Stimulated activated CD4-positive, alpha-beta T cell treated with anti-CD3 and anti-CD28 coated beads, Interleukin-15, amount 100 ng/mL, for 48 hours (primary cell): Measurements from ENCODE around the gene ARHGAP8.
"Not testable (repeated sequence)": the region's sequence is repeated elsewhere in the genome, so short reads cannot be mapped to it uniquely, and the experiment has no call there.

Source experiments
- DNase-seq, 2 donors: peaks; one replicate each; pipeline ENCODE4 v3.0.0-alpha.2; 2020; ENCODE audit warnings: low read depth in 2 of 2

Gene ARHGAP8

GRCh38 chr22:44855855-44856254, 103.5 kb downstream of the ARHGAP8 start:
- DNase-seq: peak in 1 of 2 donors; percentile 2

- not testable (repeated sequence) for DNase-seq
Observed at GRCh38 chr22:44858819-44859218, 106.4 kb downstream of the ARHGAP8 start.

- DNase-seq: no peak
Observed at GRCh38 chr22:44859641-44860040, 107.3 kb downstream of the ARHGAP8 start.

- no peak for DNase-seq
Observed at GRCh38 chr22:44860311-44860710, 107.9 kb downstream of the ARHGAP8 start.

- no peak for DNase-seq
Observed at GRCh38 chr22:44861245-44861644, 108.9 kb downstream of the ARHGAP8 start.

- no peak for DNase-seq
Observed at GRCh38 chr22:44862281-44862680, 109.9 kb downstream of the ARHGAP8 start.

GRCh38 chr22:44862981-44863860, 110.8 kb downstream of the ARHGAP8 start:
- no peak for DNase-seq

- no peak for DNase-seq
Observed at GRCh38 chr22:44865193-44866057, 113.0 kb downstream of the ARHGAP8 start.

GRCh38 chr22:44869196-44869595, 116.8 kb downstream of the ARHGAP8 start:
- DNase-seq: no peak

- no peak for DNase-seq
Observed at GRCh38 chr22:44870021-44870420, 117.6 kb downstream of the ARHGAP8 start.

- no peak for DNase-seq
Observed at GRCh38 chr22:44871782-44872181, 119.4 kb downstream of the ARHGAP8 start.

GRCh38 chr22:44876921-44877320, 124.5 kb downstream of the ARHGAP8 start:
- no peak for DNase-seq

GRCh38 chr22:44878483-44879300, 126.3 kb downstream of the ARHGAP8 start:
- no peak for DNase-seq

- DNase-seq: no peak
Observed at GRCh38 chr22:44879301-44879680, 126.9 kb downstream of the ARHGAP8 start.

- DNase-seq: no peak
Observed at GRCh38 chr22:44880610-44881290, 128.4 kb downstream of the ARHGAP8 start.

- no peak for DNase-seq
Observed at GRCh38 chr22:44881624-44882023, 129.2 kb downstream of the ARHGAP8 start.

- no peak for DNase-seq
Observed at GRCh38 chr22:44882226-44882905, 130.0 kb downstream of the ARHGAP8 start.

- DNase-seq: no peak
Observed at GRCh38 chr22:44883011-44883421, 130.6 kb downstream of the ARHGAP8 start.

- no peak for DNase-seq
Observed at GRCh38 chr22:44884562-44884961, 132.2 kb downstream of the ARHGAP8 start.

- DNase-seq: no peak
Observed at GRCh38 chr22:44884968-44885805, 132.8 kb downstream of the ARHGAP8 start.
